SK-N-SH (cell line): ENCODE measurements around the gene CHD6. TPM values are rescaled to one million over a fixed set of nuclear protein-coding genes. Genes with fewer than 3 reads are reported as not detected.

Experiments
- CTCF ChIA-PET: fragments of 300-600, 350-600 bp; formaldehyde crosslinking; extraction: SDS; loops from one replicate; lab custom pipeline; 2021; lab: Yijun Ruan, JAX
- POLR2A ChIA-PET: fragments of 350-600 bp; sonication (Branson Sonifier 250); formaldehyde crosslinking; extraction: SDS; loops from one replicate; lab custom pipeline; 2020; ENCODE audit warnings: antibody characterized with exemption, inconsistent platforms; lab: Yijun Ruan, JAX
- DNase-seq: peaks from one replicate; pipeline ENCODE4 v3.0.0; 2012
- H2AFZ ChIP-seq: fragments of 200-600 bp; sonication (generic); 2 replicates; pipeline ENCODE4 v1.8.1; 2016; ENCODE audit warnings: antibody characterized with exemption, mild to moderate bottlenecking, low read depth
- H3F3A ChIP-seq: fragments of 200-600 bp; sonication (generic); replicated peaks from 2 replicates; pipeline ENCODE3; 2016; ENCODE audit warnings: antibody characterized with exemption, mild to moderate bottlenecking; ENCODE audit not compliant: insufficient read depth
- H3K27ac ChIP-seq, 2 experiments: fragments of 200-500 bp in 1 of 2; fragments of 200-600 bp in 1 of 2; sonication (Bioruptor generic) in 1 of 2; sonication (generic), shearing (Covaris generic) in 1 of 2; 2 replicates each; pipeline versions ENCODE4 v1.5.1 to v1.6.1; 2014 to 2016; ENCODE audit warnings: low read depth in 2 of 2, inconsistent platforms in 1 of 2, low read length in 1 of 2, mild to moderate bottlenecking in 1 of 2, mixed read lengths in 1 of 2
- H3K27me3 ChIP-seq: fragments of 200-600 bp; sonication (generic), shearing (Covaris generic); 2 replicates; pipeline ENCODE4 v1.6.1; 2016; ENCODE audit warnings: mixed run types; ENCODE audit not compliant: insufficient read depth
- H3K36me3 ChIP-seq, 2 experiments: fragments of 200-500 bp in 1 of 2; fragments of 200-600 bp in 1 of 2; sonication (Bioruptor generic) in 1 of 2; sonication (generic) in 1 of 2; replicated peaks in 1 of 2; 2 replicates each; pipeline versions ENCODE3 to v1.5.1; 2014 to 2016; ENCODE audit warnings: low read length in 1 of 2, mild to moderate bottlenecking in 1 of 2; ENCODE audit not compliant: insufficient read depth in 2 of 2, control insufficient read depth in 1 of 2
- H3K4me1 ChIP-seq, 2 experiments: fragments of 200-500 bp in 1 of 2; fragments of 200-600 bp in 1 of 2; sonication (Bioruptor generic) in 1 of 2; sonication (generic), shearing (Covaris generic) in 1 of 2; 2 replicates each; pipeline versions ENCODE4 v1.5.1 to v1.6.1; 2014 to 2016; ENCODE audit warnings: low read depth in 1 of 2, low read length in 1 of 2, mixed run types in 1 of 2; ENCODE audit not compliant: insufficient read depth in 2 of 2, control insufficient read depth in 1 of 2
- H3K4me2 ChIP-seq: fragments of 200-600 bp; sonication (generic), shearing (Covaris generic); 2 replicates; pipeline ENCODE4 v1.6.1; 2017; ENCODE audit warnings: mixed run types
- H3K4me3 ChIP-seq, 2 experiments: fragments of 200-500 bp in 1 of 2; fragments of 200-600 bp in 1 of 2; sonication (Bioruptor generic) in 1 of 2; sonication (generic), shearing (Covaris generic) in 1 of 2; 2 replicates each; pipeline versions ENCODE4 v1.5.1 to v1.8.1; 2014 to 2016; ENCODE audit warnings: low read depth in 2 of 2, inconsistent platforms in 1 of 2, low read length in 1 of 2, mild to moderate bottlenecking in 1 of 2, mixed read lengths in 1 of 2, moderate library complexity in 1 of 2
- H3K79me2 ChIP-seq: fragments of 200-600 bp; sonication (generic); 2 replicates; pipeline ENCODE4 v1.8.1; 2017; ENCODE audit warnings: mild to moderate bottlenecking; ENCODE audit not compliant: insufficient read depth
- H3K9ac ChIP-seq: fragments of 200-600 bp; sonication (generic); 2 replicates; pipeline ENCODE4 v1.6.1; 2017; ENCODE audit warnings: mixed run types
- H3K9me2 ChIP-seq: fragments of 200-600 bp; sonication (generic); 2 replicates; pipeline ENCODE4 v1.6.1; 2017; ENCODE audit warnings: mixed run types
- H3K9me3 ChIP-seq: fragments of 200-600 bp; sonication (generic); 2 replicates; pipeline ENCODE4 v1.6.1; 2017; ENCODE audit warnings: mixed run types, mild to moderate bottlenecking, moderate library complexity
- H4K20me1 ChIP-seq: fragments of 200-600 bp; sonication (generic); 2 replicates; pipeline ENCODE4 v1.6.1; 2017; ENCODE audit warnings: mild to moderate bottlenecking, mixed run types; ENCODE audit not compliant: insufficient read depth
- CHD2 ChIP-seq: fragments of 150-350 bp; IDR thresholded peaks from 2 replicates; pipeline ENCODE4 v1.6.1; 2018; ENCODE audit warnings: low read length; ENCODE audit not compliant: partially characterized antibody
- ELF1 ChIP-seq: IDR thresholded peaks from 2 replicates; pipeline ENCODE4 v1.4.0; 2012
- FOXJ3 ChIP-seq: sonication (generic); formaldehyde crosslinking; IDR thresholded peaks from 2 replicates; pipeline ENCODE4 v1.5.1; 2020; ENCODE audit warnings: mild to moderate bottlenecking, missing genetic modification reagents
- FOXM1 ChIP-seq: IDR thresholded peaks from 2 replicates; pipeline ENCODE4 v1.4.0; 2012; ENCODE audit warnings: low read depth, mild to moderate bottlenecking
- GABPA ChIP-seq: IDR thresholded peaks from 2 replicates; pipeline ENCODE4 v1.4.0; 2012; ENCODE audit warnings: low read depth, mild to moderate bottlenecking
- MXI1 ChIP-seq: IDR thresholded peaks from 2 replicates; pipeline ENCODE4 v1.6.1; 2012; ENCODE audit warnings: mild to moderate bottlenecking, low read depth, low read length, improper control_type of control experiment
- NFIC ChIP-seq: IDR thresholded peaks from 2 replicates; pipeline ENCODE4 v1.4.0; 2012; ENCODE audit warnings: borderline replicate concordance
- NRF1 ChIP-seq: IDR thresholded peaks from 2 replicates; pipeline ENCODE4 v1.6.1; 2012; ENCODE audit warnings: low read depth, mild to moderate bottlenecking, low read length
- PBX3 ChIP-seq: IDR thresholded peaks from 2 replicates; pipeline ENCODE4; 2012
- RAD21 ChIP-seq: IDR thresholded peaks from 2 replicates; pipeline ENCODE4 v1.6.1; 2012; ENCODE audit warnings: mild to moderate bottlenecking, low read length
- SIN3A ChIP-seq: IDR thresholded peaks from 2 replicates; pipeline ENCODE4 v1.6.1; 2012; ENCODE audit warnings: low read depth, mild to moderate bottlenecking, low read length, moderate library complexity, borderline replicate concordance
- SMC3 ChIP-seq: IDR thresholded peaks from 2 replicates; pipeline ENCODE4 v1.6.1; 2012; ENCODE audit warnings: low read depth, low read length, improper control_type of control experiment
- TEAD4 ChIP-seq: IDR thresholded peaks from 2 replicates; pipeline ENCODE4 v1.4.0; 2012; ENCODE audit warnings: mild to moderate bottlenecking, borderline replicate concordance; ENCODE audit not compliant: insufficient read depth
- USF2 ChIP-seq: fragments of 150-350 bp; IDR thresholded peaks from 2 replicates; pipeline ENCODE4 v1.6.1; 2017; ENCODE audit warnings: antibody characterized with exemption, low read length, low read depth, borderline replicate concordance
- YY1 ChIP-seq: IDR thresholded peaks from 2 replicates; pipeline ENCODE4 v1.4.0; 2012; ENCODE audit warnings: low read depth, mild to moderate bottlenecking
- WGBS: methylation state at CpG from one replicate; pipeline ENCODE4 v1.1.6; 2017; ENCODE audit warnings: low lambda C conversion rate; 5-methylcytosine and 5-hydroxymethylcytosine counted together
- polyA plus RNA-seq, 3 experiments: library from polyadenylated mRNA; depleted of rRNA; stranded (reverse); fragments of >200 nt; gene quantifications; 2 replicates each; pipeline ENCODE4 v1.2.3, GENCODE V29; 2012
- TF ChIP-seq, protein P1 (sequence below): IDR thresholded peaks from 2 replicates; pipeline ENCODE4 v1.6.1; 2012; ENCODE audit warnings: mild to moderate bottlenecking, low read depth, low read length, moderate library complexity

Gene CHD6
- polyA plus RNA-seq, 1 of the 3 experiments (the other 2 are of a cell fraction), result 7.1 TPM

GRCh38 chr20:41559658-41560057 is 58.5 kb downstream of the CHD6 start (continued):
- TF ChIP-seq, protein P1, sequence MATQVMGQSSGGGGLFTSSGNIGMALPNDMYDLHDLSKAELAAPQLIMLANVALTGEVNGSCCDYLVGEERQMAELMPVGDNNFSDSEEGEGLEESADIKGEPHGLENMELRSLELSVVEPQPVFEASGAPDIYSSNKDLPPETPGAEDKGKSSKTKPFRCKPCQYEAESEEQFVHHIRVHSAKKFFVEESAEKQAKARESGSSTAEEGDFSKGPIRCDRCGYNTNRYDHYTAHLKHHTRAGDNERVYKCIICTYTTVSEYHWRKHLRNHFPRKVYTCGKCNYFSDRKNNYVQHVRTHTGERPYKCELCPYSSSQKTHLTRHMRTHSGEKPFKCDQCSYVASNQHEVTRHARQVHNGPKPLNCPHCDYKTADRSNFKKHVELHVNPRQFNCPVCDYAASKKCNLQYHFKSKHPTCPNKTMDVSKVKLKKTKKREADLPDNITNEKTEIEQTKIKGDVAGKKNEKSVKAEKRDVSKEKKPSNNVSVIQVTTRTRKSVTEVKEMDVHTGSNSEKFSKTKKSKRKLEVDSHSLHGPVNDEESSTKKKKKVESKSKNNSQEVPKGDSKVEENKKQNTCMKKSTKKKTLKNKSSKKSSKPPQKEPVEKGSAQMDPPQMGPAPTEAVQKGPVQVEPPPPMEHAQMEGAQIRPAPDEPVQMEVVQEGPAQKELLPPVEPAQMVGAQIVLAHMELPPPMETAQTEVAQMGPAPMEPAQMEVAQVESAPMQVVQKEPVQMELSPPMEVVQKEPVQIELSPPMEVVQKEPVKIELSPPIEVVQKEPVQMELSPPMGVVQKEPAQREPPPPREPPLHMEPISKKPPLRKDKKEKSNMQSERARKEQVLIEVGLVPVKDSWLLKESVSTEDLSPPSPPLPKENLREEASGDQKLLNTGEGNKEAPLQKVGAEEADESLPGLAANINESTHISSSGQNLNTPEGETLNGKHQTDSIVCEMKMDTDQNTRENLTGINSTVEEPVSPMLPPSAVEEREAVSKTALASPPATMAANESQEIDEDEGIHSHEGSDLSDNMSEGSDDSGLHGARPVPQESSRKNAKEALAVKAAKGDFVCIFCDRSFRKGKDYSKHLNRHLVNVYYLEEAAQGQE, result no peak
- TF ChIP-seq RAD21, result no peak

GRCh38 chr20:41553142-41553879 is 64.9 kb downstream of the CHD6 start:
- peaks cover 48% of the 10 kb centered on the region for H3K79me2 ChIP-seq
- H3K4me1 ChIP-seq, result no peaks in the 10 kb centered on the region
- H3K9me2 ChIP-seq, result no peaks in the 10 kb centered on the region
- no peaks in the 10 kb centered on the region for H3F3A ChIP-seq
- no peaks in the 10 kb centered on the region for H3K9me3 ChIP-seq
- no peak overlapping the region for H3K4me2 ChIP-seq
- peaks cover 0 to 5% of the 10 kb centered on the region in 2 experiments for H3K36me3 ChIP-seq
- DNase-seq, result no peak
- no peak overlapping the region for H2AFZ ChIP-seq
- no peak overlapping the region for H3K9ac ChIP-seq
- no peaks in the 10 kb centered on the region for H3K27me3 ChIP-seq
- H3K27ac ChIP-seq, result no peak overlapping the region
- 97% methylated on average over 9 of the region's 9 CpGs for whole genome bisulfite sequencing
- H4K20me1 ChIP-seq, result peaks cover 21% of the 10 kb centered on the region
- ChIA-PET POLR2A (no interaction called here), CTCF (interaction anchor here (3.2 kb wide), 1 partner anchor 9 kb away, joined by 10 read pairs; no protein-coding TSS in a partner anchor)
- no peak overlapping the region for H3K4me3 ChIP-seq
- TF ChIP-seq SMC3 (no peak), USF2 (no peak), SIN3A (no peak), MXI1 (no peak), FOXM1 (no peak), ELF1 (no peak), NFIC (no peak), TEAD4 (no peak), NRF1 (no peak), PBX3 (no peak), YY1 (no peak), FOXJ3 (no peak), GABPA (no peak), CHD2 (no peak)
- TF ChIP-seq, protein P1, result no peak
